Nephron (organoid): Measurements from ENCODE around the gene CPXM1.

ENCODE experiments used
- H3K27ac Mint-ChIP-seq, 3 experiments: 2 replicates each; pipeline ENCODE4 v1.8.0; 2020; ENCODE audit warnings: mixed read lengths in 3 of 3, mild to moderate bottlenecking in 2 of 3, moderate library complexity in 1 of 3
- H3K27me3 Mint-ChIP-seq: 2 replicates; pipeline ENCODE4 v1.8.0; 2021; ENCODE audit warnings: low read depth, mild to moderate bottlenecking, moderate library complexity, mixed read lengths
- H3K36me3 Mint-ChIP-seq: 2 replicates; pipeline ENCODE4 v1.8.0; 2020; ENCODE audit warnings: low read depth, mixed read lengths
- H3K4me1 Mint-ChIP-seq: 2 replicates; pipeline ENCODE4 v1.8.0; 2020; ENCODE audit warnings: mixed read lengths
- H3K4me3 Mint-ChIP-seq, 3 experiments: 2 replicates each; pipeline ENCODE4 v1.8.0; 2020; ENCODE audit warnings: mild to moderate bottlenecking in 3 of 3, mixed read lengths in 3 of 3, moderate library complexity in 2 of 3
- H3K9me3 Mint-ChIP-seq: 2 replicates; pipeline ENCODE4 v1.8.0; 2020; ENCODE audit warnings: mixed read lengths
- CTCF ChIP-seq, 3 experiments: fragments of 200-600 bp; sonication (generic); IDR thresholded peaks; one replicate each; pipeline ENCODE4 v1.5.0; 2021; ENCODE audit warnings: antibody characterized with exemption in 3 of 3; ENCODE audit not compliant: unreplicated experiment in 3 of 3

CPXM1 gene

GRCh38 chr20:2750491-2751251 lies 49.8 kb downstream of the CPXM1 start:
- no peak overlapping the region for H3K27ac Mint-ChIP-seq
- H3K9me3 Mint-ChIP-seq: no peaks in the 10 kb centered on the region
- H3K4me1 Mint-ChIP-seq: peaks cover 29% of the 10 kb centered on the region
- peaks cover 86% of the 10 kb centered on the region for H3K27me3 Mint-ChIP-seq
- TF ChIP-seq CTCF (IDR thresholded peaks at IDR 0.05; ENCODE audit: unreplicated experiment in 3 of 3): no peak
- H3K4me3 Mint-ChIP-seq: peak overlapping the region; percentile 57 to 77 (median 67)
- H3K36me3 Mint-ChIP-seq: no peaks in the 10 kb centered on the region

GRCh38 chr20:2749951-2750490 lies 50.4 kb downstream of the CPXM1 start:
- Mint-ChIP-seq H3K4me3 (peak overlapping the region in 1 of 3 experiments; percentile 57), H3K36me3 (no peaks in the 10 kb centered on the region), H3K4me1 (peaks cover 29% of the 10 kb centered on the region), H3K9me3 (no peaks in the 10 kb centered on the region), H3K27ac (no peak overlapping the region), H3K27me3 (peaks cover 89% of the 10 kb centered on the region)
- TF ChIP-seq CTCF (IDR thresholded peaks at IDR 0.05; ENCODE audit: unreplicated experiment in 3 of 3): no peak

GRCh38 chr20:2749343-2749950 lies 51.0 kb downstream of the CPXM1 start:
- no peak overlapping the region for H3K4me3 Mint-ChIP-seq
- no peaks in the 10 kb centered on the region for H3K36me3 Mint-ChIP-seq
- no peak for TF ChIP-seq CTCF (IDR thresholded peaks at IDR 0.05; ENCODE audit: unreplicated experiment in 3 of 3)
- H3K27me3 Mint-ChIP-seq: peaks cover 89% of the 10 kb centered on the region
- H3K4me1 Mint-ChIP-seq: peaks cover 26% of the 10 kb centered on the region
- H3K27ac Mint-ChIP-seq: no peak overlapping the region
- H3K9me3 Mint-ChIP-seq: no peaks in the 10 kb centered on the region

GRCh38 chr20:2748551-2749342 lies 51.7 kb downstream of the CPXM1 start:
- H3K9me3 Mint-ChIP-seq: no peaks in the 10 kb centered on the region
- peaks cover 85% of the 10 kb centered on the region for H3K27me3 Mint-ChIP-seq
- no peak overlapping the region for H3K27ac Mint-ChIP-seq
- TF ChIP-seq CTCF (IDR thresholded peaks at IDR 0.05; ENCODE audit: unreplicated experiment in 3 of 3): no peak
- no peak overlapping the region for H3K4me3 Mint-ChIP-seq
- H3K36me3 Mint-ChIP-seq: no peaks in the 10 kb centered on the region
- H3K4me1 Mint-ChIP-seq: peaks cover 20% of the 10 kb centered on the region

- no peak for TF ChIP-seq CTCF (IDR thresholded peaks at IDR 0.05; ENCODE audit: unreplicated experiment in 3 of 3)
- peaks cover 12% of the 10 kb centered on the region for H3K4me1 Mint-ChIP-seq
- no peaks in the 10 kb centered on the region for H3K9me3 Mint-ChIP-seq
- no peak overlapping the region for H3K4me3 Mint-ChIP-seq
- no peak overlapping the region for H3K27ac Mint-ChIP-seq
- H3K36me3 Mint-ChIP-seq: no peaks in the 10 kb centered on the region
- peaks cover 85% of the 10 kb centered on the region for H3K27me3 Mint-ChIP-seq
These were observed 52.7 kb downstream of the CPXM1 start for GRCh38 chr20:2747676-2748235.
